Loucy (cell line): Measurements from ENCODE around the gene LPP.

ENCODE experiments used
- EZH2phosphoT487 ChIP-seq: fragments of 200-600 bp; IDR thresholded peaks from 2 replicates; pipeline ENCODE4 v1.6.1; 2018; ENCODE audit warnings: antibody characterized with exemption, mild to moderate bottlenecking, moderate library complexity, borderline replicate concordance
- TF ChIP-seq, protein P1 (sequence below): fragments of 200-600 bp; sonication (generic); conservative IDR thresholded peaks from 2 replicates; pipeline ENCODE4 v1.5.1; 2014; ENCODE audit warnings: mild to moderate bottlenecking, antibody characterized with exemption, low read length

DNA sequence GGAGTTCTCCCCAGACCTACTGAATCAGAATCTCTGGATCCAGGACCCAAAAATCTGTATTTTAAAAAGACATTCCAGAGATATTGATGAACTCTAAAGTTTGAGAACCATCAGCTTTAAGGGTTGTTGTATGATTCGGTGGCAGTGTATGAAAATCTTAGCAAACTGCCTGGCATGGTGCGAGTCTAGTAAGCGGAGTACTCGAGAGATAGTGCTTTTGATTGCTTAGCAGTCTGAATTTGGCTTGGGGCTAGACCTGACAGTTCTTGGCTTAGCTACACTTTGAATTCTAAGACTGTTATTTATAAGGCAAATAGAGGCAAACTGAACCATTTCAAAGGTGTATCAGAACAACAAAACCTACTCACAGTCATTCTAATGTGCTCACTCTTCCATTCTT, 329.0 kb downstream of the LPP start:
- TF ChIP-seq, protein P1, sequence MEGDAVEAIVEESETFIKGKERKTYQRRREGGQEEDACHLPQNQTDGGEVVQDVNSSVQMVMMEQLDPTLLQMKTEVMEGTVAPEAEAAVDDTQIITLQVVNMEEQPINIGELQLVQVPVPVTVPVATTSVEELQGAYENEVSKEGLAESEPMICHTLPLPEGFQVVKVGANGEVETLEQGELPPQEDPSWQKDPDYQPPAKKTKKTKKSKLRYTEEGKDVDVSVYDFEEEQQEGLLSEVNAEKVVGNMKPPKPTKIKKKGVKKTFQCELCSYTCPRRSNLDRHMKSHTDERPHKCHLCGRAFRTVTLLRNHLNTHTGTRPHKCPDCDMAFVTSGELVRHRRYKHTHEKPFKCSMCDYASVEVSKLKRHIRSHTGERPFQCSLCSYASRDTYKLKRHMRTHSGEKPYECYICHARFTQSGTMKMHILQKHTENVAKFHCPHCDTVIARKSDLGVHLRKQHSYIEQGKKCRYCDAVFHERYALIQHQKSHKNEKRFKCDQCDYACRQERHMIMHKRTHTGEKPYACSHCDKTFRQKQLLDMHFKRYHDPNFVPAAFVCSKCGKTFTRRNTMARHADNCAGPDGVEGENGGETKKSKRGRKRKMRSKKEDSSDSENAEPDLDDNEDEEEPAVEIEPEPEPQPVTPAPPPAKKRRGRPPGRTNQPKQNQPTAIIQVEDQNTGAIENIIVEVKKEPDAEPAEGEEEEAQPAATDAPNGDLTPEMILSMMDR, result no peak
- TF ChIP-seq EZH2phosphoT487, result no peak
